A549 (cell line): ENCODE data around the gene SPATA12. TPM values are rescaled to one million over a fixed set of nuclear protein-coding genes. Genes with fewer than 3 reads are reported as not detected.

Source experiments
- ATAC-seq, 2 experiments: fragments of 200-7000 bp in 1 of 2; fragments of >200 bp in 1 of 2; cut with Nextera tagmentation in 1 of 2; cut with Tn5 transposase in 1 of 2; 3 replicates each; pipeline versions ENCODE4 v1.8.0 to v1.9.1; 2018 to 2020; ENCODE audit warnings: mild to moderate bottlenecking in 1 of 2, moderate library complexity in 1 of 2
- CTCF ChIA-PET: fragments of 300-600 bp; sonication (Branson Sonifier 250); formaldehyde crosslinking; extraction: SDS; loops from one replicate; lab custom pipeline; 2021; ENCODE audit warnings: antibody characterized with exemption, inconsistent platforms; lab: Yijun Ruan, JAX
- POLR2A ChIA-PET: fragments of 350-600 bp; formaldehyde crosslinking; extraction: SDS; loops from one replicate; lab custom pipeline; 2021; ENCODE audit warnings: antibody characterized with exemption, inconsistent platforms; lab: Yijun Ruan, JAX
- DNase-seq, 2 experiments: peaks; one replicate each; pipeline versions ENCODE4 v3.0.0 to v3.0.0-alpha.2; 2011 to 2016; ENCODE audit warnings: low read depth in 1 of 2, low spot score in 1 of 2
- FAIRE-seq: peaks from 2 replicates; lab custom pipeline; 2011; peaks lifted over from hg19 to GRCh38; lab: Jason Lieb, UNC
- H3K27ac ChIP-seq, 2 experiments: fragments of >200 bp; sonication (Bioruptor Twin); formaldehyde crosslinking; 3 replicates each; pipeline ENCODE4 v1.5.1; 2016 to 2017
- H3K4me1 ChIP-seq: fragments of >200 bp; sonication (Bioruptor Twin); formaldehyde crosslinking; 3 replicates; pipeline ENCODE4 v1.6.1; 2016
- H3K4me2 ChIP-seq: fragments of >200 bp; sonication (Bioruptor Twin); formaldehyde crosslinking; 3 replicates; pipeline ENCODE4 v1.6.1; 2016
- H3K4me3 ChIP-seq: fragments of >200 bp; sonication (Bioruptor Twin); formaldehyde crosslinking; 3 replicates; pipeline ENCODE4 v1.5.1; 2016
- H3K9me3 ChIP-seq: fragments of >200 bp; sonication (Bioruptor Twin); formaldehyde crosslinking; 3 replicates; pipeline ENCODE4 v1.6.1; 2016
- CBX2 ChIP-seq: fragments of 200-600 bp; sonication (generic); IDR thresholded peaks from 2 replicates; pipeline ENCODE4 v1.6.1; 2016; ENCODE audit warnings: low read depth, mild to moderate bottlenecking, borderline replicate concordance
- CBX8 ChIP-seq: fragments of 200-600 bp; sonication (generic); IDR thresholded peaks from 2 replicates; pipeline ENCODE4 v1.6.1; 2016
- CHD2 ChIP-seq: fragments of 150-350 bp; IDR thresholded peaks from 2 replicates; pipeline ENCODE4 v1.6.1; 2014; ENCODE audit warnings: low read length; ENCODE audit not compliant: partially characterized antibody
- EHMT2 ChIP-seq: fragments of 200-600 bp; sonication (generic); IDR thresholded peaks from 2 replicates; pipeline ENCODE4 v1.6.1; 2016; ENCODE audit warnings: antibody characterized with exemption, low read depth, mild to moderate bottlenecking, moderate library complexity
- EP300 ChIP-seq, 2 experiments: fragments of >200 bp; sonication (Bioruptor Twin); formaldehyde crosslinking; IDR thresholded peaks; 2 replicates in 1 of 2; 3 replicates in 1 of 2; pipeline ENCODE4 v1.6.1; 2016 to 2017
- ESRRA ChIP-seq: fragments of 150-350 bp; IDR thresholded peaks from 2 replicates; pipeline ENCODE4 v1.6.1; 2014; ENCODE audit warnings: mild to moderate bottlenecking, low read length, borderline replicate concordance
- FOSL2 ChIP-seq, 2 experiments: fragments of 450-650 bp in 1 of 2; fragments of >200 bp in 1 of 2; sonication (Bioruptor Twin) in 1 of 2; formaldehyde crosslinking; IDR thresholded peaks; 2 replicates each; pipeline versions ENCODE4 v1.5.0 to v1.6.1; 2016 to 2020; ENCODE audit warnings: mild to moderate bottlenecking in 1 of 2, moderate library complexity in 1 of 2
- FOXS1 ChIP-seq: fragments of 250-450 bp; sonication (Bioruptor Pico); IDR thresholded peaks from 2 replicates; pipeline ENCODE4 v1.5.0; 2020; ENCODE audit warnings: mild to moderate bottlenecking, moderate library complexity
- HDAC2 ChIP-seq: fragments of 200-600 bp; sonication (generic); IDR thresholded peaks from 2 replicates; pipeline ENCODE4 v1.6.1; 2016
- HEYL ChIP-seq: fragments of 250-450 bp; sonication (Bioruptor Pico); IDR thresholded peaks from 2 replicates; pipeline ENCODE4 v1.8.0; 2021; ENCODE audit warnings: mild to moderate bottlenecking, moderate library complexity
- HOXB13 ChIP-seq: fragments of 250-450 bp; sonication (Bioruptor Pico); IDR thresholded peaks from 2 replicates; pipeline ENCODE4 v1.5.0; 2020; ENCODE audit warnings: low read depth, mild to moderate bottlenecking, moderate library complexity
- HOXB5 ChIP-seq: fragments of 250-450 bp; sonication (Bioruptor Pico); IDR thresholded peaks from 2 replicates; pipeline ENCODE4 v1.5.0; 2020; ENCODE audit warnings: mild to moderate bottlenecking, moderate library complexity
- JUN ChIP-seq, 2 experiments: fragments of >200 bp; sonication (Bioruptor Twin); formaldehyde crosslinking; IDR thresholded peaks; 2 replicates in 1 of 2; 3 replicates in 1 of 2; pipeline ENCODE4 v1.6.1; 2016 to 2017
- NFE2L2 ChIP-seq: fragments of 150-350 bp; conservative IDR thresholded peaks from 2 replicates; pipeline ENCODE4 v1.6.1; 2014; ENCODE audit warnings: low read length
- NR3C1 ChIP-seq: fragments of >200 bp; sonication (Bioruptor Twin); formaldehyde crosslinking; IDR thresholded peaks from 3 replicates; pipeline ENCODE4 v1.6.1; 2017
- POLR2A ChIP-seq: IDR thresholded peaks from 2 replicates; pipeline ENCODE4 v1.6.1; 2012; ENCODE audit warnings: mild to moderate bottlenecking, low read length
- POLR2AphosphoS2 ChIP-seq: conservative IDR thresholded peaks from 2 replicates; pipeline ENCODE4 v1.6.1; 2012; ENCODE audit warnings: low read length, improper control_type of control experiment, inconsistent platforms
- RCOR1 ChIP-seq: fragments of 150-350 bp; IDR thresholded peaks from 2 replicates; pipeline ENCODE4 v1.6.1; 2014; ENCODE audit warnings: antibody characterized with exemption, low read length, low read depth
- RNF2 ChIP-seq: fragments of 200-600 bp; sonication (generic); IDR thresholded peaks from 2 replicates; pipeline ENCODE4 v1.6.1; 2016; ENCODE audit warnings: low read depth, mild to moderate bottlenecking, antibody characterized with exemption, moderate library complexity, borderline replicate concordance
- SMC3 ChIP-seq: fragments of >200 bp; sonication (Bioruptor Twin); formaldehyde crosslinking; IDR thresholded peaks from 3 replicates; pipeline ENCODE4 v1.6.1; 2018; ENCODE audit warnings: inconsistent platforms
- ZC3H11A ChIP-seq: fragments of 450-650 bp; IDR thresholded peaks from 2 replicates; pipeline ENCODE4 v1.6.1; 2014; ENCODE audit warnings: antibody characterized with exemption, mild to moderate bottlenecking
- ZFP36 ChIP-seq: fragments of 450-650 bp; IDR thresholded peaks from 2 replicates; pipeline ENCODE4 v1.6.1; 2014; ENCODE audit warnings: borderline replicate concordance; ENCODE audit not compliant: partially characterized antibody
- ZNF302 ChIP-seq: fragments of 250-450 bp; sonication (Bioruptor Pico); IDR thresholded peaks from 2 replicates; pipeline ENCODE4 v1.9.0; 2021; ENCODE audit warnings: inconsistent platforms, mild to moderate bottlenecking, moderate library complexity
- ZSCAN20 ChIP-seq: fragments of 250-450 bp; sonication (Bioruptor Pico); IDR thresholded peaks from 2 replicates; pipeline ENCODE4 v1.8.0; 2022; ENCODE audit warnings: mild to moderate bottlenecking, moderate library complexity
- WGBS: methylation state at CpG from one replicate; pipeline ENCODE4 v1.1.6; 2017; ENCODE audit errors: missing lambda C conversion rate; 5-methylcytosine and 5-hydroxymethylcytosine counted together
- polyA plus RNA-seq, 4 experiments: library from polyadenylated mRNA; depleted of rRNA in 3 of 4; stranded (reverse); fragments of >200 nt; fragmentation: RNase III in 1 of 4; extraction: RNeasy Plus Mini Kit Qiagen cat#74134 plus additional on column Dnase treatment in 1 of 4; gene quantifications; 2 replicates in 3 of 4; 3 replicates in 1 of 4; pipeline ENCODE4 v1.2.3, GENCODE V29; 2011 to 2017
- TF ChIP-seq, protein P1 (sequence below): fragments of 450-650 bp; IDR thresholded peaks from 2 replicates; pipeline ENCODE4 v1.6.1; 2014; ENCODE audit warnings: antibody characterized with exemption
- TF ChIP-seq, protein P2 (sequence below): fragments of >200 bp; sonication (Bioruptor Twin); formaldehyde crosslinking; IDR thresholded peaks from 3 replicates; pipeline ENCODE4 v1.6.1; 2016
- TF ChIP-seq, protein P3 (sequence below): IDR thresholded peaks from 2 replicates; pipeline ENCODE4 v1.6.1; 2012; ENCODE audit warnings: low read depth, borderline replicate concordance

SPATA12 gene
- polyA plus RNA-seq, 2 of the 4 experiments (the other 2 are of a cell fraction): 0.17 to 0.18 TPM

DNA sequence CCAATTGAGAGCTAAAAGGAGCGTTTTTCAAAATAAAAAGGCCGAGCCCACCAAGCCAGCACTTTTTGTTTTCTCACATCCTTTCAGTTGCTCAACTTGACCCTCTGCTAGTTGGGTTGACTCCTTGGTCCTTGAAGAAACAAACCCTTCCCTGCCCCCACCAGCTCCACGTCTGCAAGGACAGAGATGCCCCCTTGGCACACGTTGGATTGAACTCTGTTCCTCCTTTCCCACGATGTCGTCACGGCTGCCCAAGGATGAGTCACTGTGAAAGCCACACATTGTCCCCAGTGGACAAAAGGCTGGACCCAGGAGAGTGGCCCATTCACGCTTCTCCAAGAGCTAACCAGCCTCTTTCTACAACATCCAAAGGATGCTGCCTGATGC lies 43.0 kb upstream of the SPATA12 start:
- peak in 1 of 2 experiments; percentile 38 for DNase-seq
- H3K27ac ChIP-seq: peak overlapping the region; percentile 70 to 83

DNA sequence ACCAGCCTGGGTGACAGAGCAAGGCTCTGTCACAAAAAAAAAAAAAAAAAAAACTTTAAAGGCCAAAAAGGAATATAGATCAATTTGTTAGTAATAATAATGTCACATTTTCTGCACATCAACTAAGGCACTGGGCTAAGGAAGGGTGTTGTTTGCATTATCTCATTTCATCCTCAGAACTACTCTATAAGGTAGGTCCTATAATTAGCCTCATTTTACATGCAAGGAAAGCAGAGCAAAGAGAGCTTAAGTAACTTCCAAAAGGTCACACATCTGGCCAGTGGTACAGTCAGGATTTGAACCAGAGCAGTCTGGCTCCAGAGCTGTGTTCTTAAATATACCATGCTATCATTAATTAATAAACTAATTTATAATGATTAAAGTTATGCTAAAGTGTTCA lies 42.2 kb upstream of the SPATA12 start:
- Histone ChIP-seq H3K4me3 (no peak overlapping the region), H3K4me1 (peaks cover 25% of the 10 kb centered on the region), H3K27ac (no peak overlapping the region; a peak in 1 of 6 replicates), H3K9me3 (no peaks in the 10 kb centered on the region)
- ATAC-seq (no peak), FAIRE-seq (no peak), DNase-seq (no peak)
- POLR2A ChIA-PET: no interaction called here
- no peak for TF ChIP-seq RNF2
- TF ChIP-seq, protein P1, sequence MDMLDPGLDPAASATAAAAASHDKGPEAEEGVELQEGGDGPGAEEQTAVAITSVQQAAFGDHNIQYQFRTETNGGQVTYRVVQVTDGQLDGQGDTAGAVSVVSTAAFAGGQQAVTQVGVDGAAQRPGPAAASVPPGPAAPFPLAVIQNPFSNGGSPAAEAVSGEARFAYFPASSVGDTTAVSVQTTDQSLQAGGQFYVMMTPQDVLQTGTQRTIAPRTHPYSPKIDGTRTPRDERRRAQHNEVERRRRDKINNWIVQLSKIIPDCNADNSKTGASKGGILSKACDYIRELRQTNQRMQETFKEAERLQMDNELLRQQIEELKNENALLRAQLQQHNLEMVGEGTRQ: no peak
- no peak for TF ChIP-seq ZC3H11A
- TF ChIP-seq ZNF302 (CRISPR knock-in tag): no peak
- TF ChIP-seq NFE2L2: no peak
- no peak for TF ChIP-seq ZSCAN20 (CRISPR knock-in tag)
- TF ChIP-seq POLR2A: no peak
- no peak for TF ChIP-seq SMC3
- no peak for TF ChIP-seq EHMT2
- TF ChIP-seq FOXS1 (CRISPR knock-in tag): no peak
- no peak for TF ChIP-seq ZFP36
- no peak for TF ChIP-seq HOXB5 (CRISPR knock-in tag)
- no peak for TF ChIP-seq NR3C1
- TF ChIP-seq, all 56 proteins: peak for 0
- H3K4me2 ChIP-seq: peak overlapping the region; percentile 74; the same call in 1 of the 3 replicates
- CTCF ChIA-PET: interaction anchor here (0.7 to 1.5 kb wide), 3 partner anchors 28 to 324 kb away, joined by 3 to 4 read pairs (median 4); no protein-coding TSS in a partner anchor

More for the DNA sequence above, 43.0 kb upstream of the SPATA12 start:
- H3K9me3 ChIP-seq: no peaks in the 10 kb centered on the region
- ATAC-seq (peak; percentile 41 to 68; a peak in 5 of 6 replicates), FAIRE-seq (no peak)
- TF ChIP-seq CBX2 (no peak), FOSL2 (IDR thresholded peaks at IDR 0.05) (no peak), FOSL2 (CRISPR knock-in tag; IDR thresholded peaks at IDR 0.05) (peak; percentile 54; the same call in 1 of the 2 replicates)
- 0 out of 3 replicates have a peak overlapping the region, but pooled peaks have one; percentile 12 for H3K4me3 ChIP-seq
- H3K4me2 ChIP-seq: peak overlapping the region; percentile 74
- ChIA-PET CTCF (interaction anchor here (0.7 to 1.9 kb wide), 5 partner anchors 10 to 325 kb away, joined by 3 to 9 read pairs (median 4); no protein-coding TSS in a partner anchor), POLR2A (interaction anchor here (0.6 kb wide), 2 partner anchors 17 to 72 kb away, joined by 3 read pairs; no protein-coding TSS in a partner anchor)
- H3K4me1 ChIP-seq: peaks cover 25% of the 10 kb centered on the region
- 39% methylated on average over 8 of the region's 8 CpGs for WGBS

DNA sequence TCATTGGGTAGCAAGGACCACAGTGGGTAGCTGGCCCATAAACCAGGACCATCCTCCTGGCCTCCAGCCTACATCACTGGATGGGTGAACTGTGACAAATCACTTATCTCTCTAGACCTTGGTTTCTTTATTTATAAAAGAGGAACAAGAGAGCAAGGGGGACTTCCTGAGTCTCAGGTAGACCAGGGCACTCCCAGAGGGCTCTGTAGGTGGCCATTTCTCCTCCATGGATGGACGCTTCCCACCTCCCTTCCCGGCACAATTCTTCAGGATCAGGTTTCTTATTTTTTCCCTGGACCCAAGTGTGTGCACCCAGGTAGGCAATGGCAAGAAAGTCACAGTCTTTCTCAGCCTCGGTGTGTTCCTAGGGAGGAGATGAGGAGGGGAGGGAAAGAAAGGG lies 41.4 kb upstream of the SPATA12 start:
- POLR2A ChIA-PET: no interaction called here

DNA sequence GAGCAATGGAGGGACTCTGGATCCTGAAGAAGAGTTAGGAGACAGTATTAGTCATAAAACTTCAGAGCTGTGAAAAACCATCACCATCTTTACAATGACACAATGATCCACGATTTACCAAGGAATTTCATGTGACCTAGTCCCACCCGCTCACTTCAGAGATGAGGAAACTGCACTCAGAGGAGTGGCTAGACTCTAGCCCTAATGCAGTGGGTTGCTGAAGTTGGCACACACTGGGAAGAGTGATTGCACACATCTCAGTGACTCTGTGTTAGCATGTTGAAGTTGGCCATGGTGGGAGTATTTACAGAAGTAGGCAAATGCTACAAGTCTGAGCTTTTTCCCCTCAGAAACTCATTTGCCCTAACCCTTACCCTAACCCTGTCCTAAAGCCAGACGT lies 35.2 kb upstream of the SPATA12 start:
- ChIA-PET POLR2A (no interaction called here), CTCF (no interaction called here)
- Histone ChIP-seq H3K4me2 (no peak overlapping the region), H3K27ac (no peak overlapping the region), H3K4me3 (no peak overlapping the region), H3K9me3 (no peaks in the 10 kb centered on the region), H3K4me1 (no peaks in the 10 kb centered on the region)
- FAIRE-seq: no peak
- no peak for ATAC-seq
- WGBS: 52% methylated on average over 3 of the region's 3 CpGs
- TF ChIP-seq FOXS1 (CRISPR knock-in tag) (no peak), POLR2AphosphoS2 (no peak), FOSL2 (IDR thresholded peaks at IDR 0.05) (no peak), FOSL2 (CRISPR knock-in tag; IDR thresholded peaks at IDR 0.05) (no peak), JUN (IDR thresholded peaks at IDR 0.05) (no peak), ESRRA (no peak), HDAC2 (no peak), CHD2 (no peak), EP300 (IDR thresholded peaks at IDR 0.05) (no peak), CBX8 (no peak), RCOR1 (no peak)
- TF ChIP-seq, protein P2, sequence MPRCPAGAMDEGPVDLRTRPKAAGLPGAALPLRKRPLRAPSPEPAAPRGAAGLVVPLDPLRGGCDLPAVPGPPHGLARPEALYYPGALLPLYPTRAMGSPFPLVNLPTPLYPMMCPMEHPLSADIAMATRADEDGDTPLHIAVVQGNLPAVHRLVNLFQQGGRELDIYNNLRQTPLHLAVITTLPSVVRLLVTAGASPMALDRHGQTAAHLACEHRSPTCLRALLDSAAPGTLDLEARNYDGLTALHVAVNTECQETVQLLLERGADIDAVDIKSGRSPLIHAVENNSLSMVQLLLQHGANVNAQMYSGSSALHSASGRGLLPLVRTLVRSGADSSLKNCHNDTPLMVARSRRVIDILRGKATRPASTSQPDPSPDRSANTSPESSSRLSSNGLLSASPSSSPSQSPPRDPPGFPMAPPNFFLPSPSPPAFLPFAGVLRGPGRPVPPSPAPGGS: no peak
- TF ChIP-seq, protein P3, sequence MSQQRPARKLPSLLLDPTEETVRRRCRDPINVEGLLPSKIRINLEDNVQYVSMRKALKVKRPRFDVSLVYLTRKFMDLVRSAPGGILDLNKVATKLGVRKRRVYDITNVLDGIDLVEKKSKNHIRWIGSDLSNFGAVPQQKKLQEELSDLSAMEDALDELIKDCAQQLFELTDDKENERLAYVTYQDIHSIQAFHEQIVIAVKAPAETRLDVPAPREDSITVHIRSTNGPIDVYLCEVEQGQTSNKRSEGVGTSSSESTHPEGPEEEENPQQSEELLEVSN: no peak
- DNase-seq: no peak

More for the DNA sequence above, 41.4 kb upstream of the SPATA12 start:
- DNase-seq (no peak), FAIRE-seq (no peak), ATAC-seq (no peak)
- CTCF ChIA-PET: interaction anchor here (1.8 kb wide), 1 partner anchor 10 kb away, joined by 4 read pairs; no protein-coding TSS in a partner anchor
- WGBS: 86% methylated on average over 3 of the region's 3 CpGs
- TF ChIP-seq HOXB5 (CRISPR knock-in tag): no peak
- TF ChIP-seq HOXB13 (CRISPR knock-in tag): no peak
- TF ChIP-seq HEYL (CRISPR knock-in tag): no peak
- TF ChIP-seq NR3C1: no peak
- no peak for TF ChIP-seq POLR2AphosphoS2
- Histone ChIP-seq H3K27ac (no peak overlapping the region), H3K9me3 (no peaks in the 10 kb centered on the region), H3K4me1 (peaks cover 25% of the 10 kb centered on the region), H3K4me3 (no peak overlapping the region), H3K4me2 (no peak overlapping the region)
